SK-N-MC (cell line): Measurements from ENCODE around the gene CLN5.

Source experiments
- EZH2 ChIP-seq: fragments of 200-600 bp; sonication (generic); IDR thresholded peaks from one replicate; pipeline ENCODE4 v1.6.1; 2017; ENCODE audit warnings: antibody characterized with exemption
- FOXP2 ChIP-seq: optimal IDR thresholded peaks from 2 replicates; pipeline ENCODE3; 2011; ENCODE audit warnings: mild to moderate bottlenecking, moderate library complexity; ENCODE audit not compliant: insufficient read depth; ENCODE audit errors: extremely low read length, control extremely low read depth
- POLR2AphosphoS5 ChIP-seq: IDR thresholded peaks from 2 replicates; pipeline ENCODE4 v1.6.1; 2012; ENCODE audit warnings: mild to moderate bottlenecking, low read depth, low read length, borderline replicate concordance

DNA sequence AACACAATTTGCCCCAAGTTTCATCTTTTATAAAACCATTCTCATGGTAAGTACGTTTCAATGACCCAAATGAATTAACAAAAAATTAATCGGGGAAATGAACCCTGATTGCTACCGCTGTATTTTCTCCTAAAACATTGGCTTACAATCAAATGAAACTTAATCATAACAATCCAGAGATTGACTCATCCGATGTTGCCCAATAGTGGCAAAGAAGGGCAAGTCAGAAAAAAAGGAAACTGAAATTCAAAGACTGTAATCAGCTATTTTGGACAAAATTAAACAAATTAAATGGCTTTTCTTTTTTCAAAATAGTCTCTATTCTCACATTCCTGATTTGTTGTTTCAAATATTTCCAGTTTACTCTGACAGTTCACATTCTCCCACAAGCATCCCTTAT is 47.4 kb upstream of the CLN5 start:
- TF ChIP-seq EZH2 (no peak), POLR2AphosphoS5 (no peak), FOXP2 (no peak)
